BE2C (cell line): ENCODE results near the gene NDUFA3. TPM values are rescaled to one million over a fixed set of nuclear protein-coding genes. Genes with fewer than 3 reads are reported as not detected.

ENCODE experiments used
- DNase-seq: peaks from one replicate; pipeline ENCODE4 v3.0.0-alpha.2; 2020
- H3K27me3 ChIP-seq: fragments of 250-450 bp; sonication (Bioruptor Pico); 2 replicates; pipeline ENCODE4 v1.5.1; 2020; ENCODE audit warnings: mild to moderate bottlenecking
- H3K36me3 ChIP-seq: fragments of 250-450 bp; sonication (Bioruptor Pico); 2 replicates; pipeline ENCODE4 v1.5.1; 2020; ENCODE audit warnings: mild to moderate bottlenecking
- H3K4me1 ChIP-seq: fragments of 250-450 bp; sonication (Bioruptor Pico); 2 replicates; pipeline ENCODE4 v1.5.1; 2020
- H3K4me3 ChIP-seq: 2 replicates; pipeline ENCODE4 v1.5.1; 2011; ENCODE audit warnings: low read depth, low read length
- H3K9me3 ChIP-seq: fragments of 250-450 bp; sonication (Bioruptor Pico); 2 replicates; pipeline ENCODE4 v1.5.1; 2020
- CTCF ChIP-seq: IDR thresholded peaks from 2 replicates; pipeline ENCODE4 v1.5.1; 2012; ENCODE audit warnings: mild to moderate bottlenecking, low read depth, low read length
- polyA plus RNA-seq: library from polyadenylated mRNA; unstranded; fragments of >200 nt; gene quantifications from one replicate; pipeline ENCODE4 v1.2.1, GENCODE V29; 2012; ENCODE audit warnings: low read depth, missing spikeins; ENCODE audit not compliant: insufficient read length, insufficient read depth

Gene NDUFA3
- 613 TPM for polyA plus RNA-seq

DNA sequence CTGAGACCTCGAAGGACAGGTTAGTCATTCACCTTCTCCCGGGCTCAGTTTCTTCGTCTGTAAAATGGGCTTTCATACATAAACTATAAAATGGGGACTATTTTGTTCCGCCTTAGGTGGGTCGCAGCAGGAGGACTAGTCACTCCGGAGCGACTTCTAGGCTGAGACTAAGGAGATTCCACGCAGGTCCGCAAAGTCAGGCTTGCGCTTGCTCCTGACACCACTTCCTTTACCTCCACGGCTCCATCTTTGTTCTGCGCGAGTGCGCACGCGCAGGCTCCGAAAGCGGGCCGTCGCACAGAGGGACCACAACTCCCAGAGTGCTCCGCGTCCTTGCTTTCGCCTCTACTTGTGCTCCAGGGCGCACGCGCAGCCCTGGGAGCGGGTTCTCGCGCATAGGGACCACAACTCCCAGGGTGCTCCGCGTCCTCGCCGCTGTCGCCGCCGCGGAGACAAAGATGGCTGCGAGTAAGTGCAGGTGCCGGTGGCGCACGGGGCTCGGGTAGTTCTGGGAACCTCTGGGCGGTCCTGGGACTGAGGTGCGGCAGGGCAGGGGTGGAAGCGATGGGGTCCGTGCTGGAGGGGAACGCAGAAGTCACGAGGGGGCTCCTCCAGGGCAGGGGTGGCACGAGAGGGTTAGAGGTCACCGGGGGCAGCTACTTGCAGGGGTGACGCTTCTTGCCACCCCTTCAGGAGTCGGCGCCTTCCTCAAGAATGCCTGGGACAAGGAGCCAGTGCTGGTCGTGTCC lies at the start of gene NDUFA3:
Gene NDUFA3 (plus strand): TSS at position 435 of the 749 bp plus-strand sequence. CDS start 24 bp downstream, at position 459.
- Histone ChIP-seq H3K36me3 (peaks cover 20% of the 10 kb centered on the region), H3K4me3 (peak within 1 kb of the TSS; percentile 95), H3K27me3 (no peaks in the 10 kb centered on the region), H3K4me1 (no peaks in the 10 kb centered on the region), H3K9me3 (no peaks in the 10 kb centered on the region)
- no peak for TF ChIP-seq CTCF
- DNase-seq: peak; percentile 98

GRCh38 chr19:54062643-54063042 lies 40.0 kb upstream of the NDUFA3 start:
- DNase-seq: no peak
- no peak overlapping the region for H3K4me3 ChIP-seq
- no peaks in the 10 kb centered on the region for H3K4me1 ChIP-seq
- H3K36me3 ChIP-seq: no peaks in the 10 kb centered on the region
- H3K9me3 ChIP-seq: no peaks in the 10 kb centered on the region
- H3K27me3 ChIP-seq: peaks cover 27% of the 10 kb centered on the region
- no peak for TF ChIP-seq CTCF

DNA sequence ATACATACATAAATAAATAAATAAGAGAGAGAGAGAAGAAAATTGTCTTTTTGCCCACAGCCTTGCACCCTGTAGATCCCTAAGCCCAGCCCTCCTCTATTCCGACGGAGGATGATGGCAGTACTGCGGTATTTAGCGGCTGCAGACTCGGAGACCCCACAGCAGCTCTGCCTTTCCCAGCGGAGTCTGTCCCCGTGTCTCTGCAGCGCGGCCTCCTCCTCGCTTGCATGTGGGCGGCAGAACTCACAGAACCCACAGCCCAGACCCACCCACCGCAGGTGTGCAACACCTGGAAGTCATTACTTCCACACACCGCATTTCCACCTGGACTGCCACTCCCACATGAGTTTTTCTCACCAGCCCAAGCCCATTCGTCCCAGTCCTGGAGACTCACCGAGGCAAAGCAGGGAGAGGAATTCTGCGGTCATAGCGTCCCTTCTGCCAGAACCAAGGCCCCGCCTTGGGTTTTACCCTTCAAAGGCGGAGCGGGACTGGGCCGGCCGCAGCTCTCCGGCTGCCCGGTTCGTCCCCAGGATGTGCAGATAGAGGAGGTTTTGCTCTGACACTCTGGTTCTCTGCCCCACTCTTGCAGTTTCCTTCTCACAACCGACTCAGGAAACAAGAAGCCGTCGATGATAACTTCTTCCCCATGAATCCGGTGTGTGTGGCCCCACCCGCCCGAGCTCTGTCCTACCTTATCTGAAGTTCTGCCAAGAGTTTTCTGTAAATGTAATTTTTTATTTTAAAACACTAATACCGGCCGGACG lies 39.1 kb upstream of the NDUFA3 start, which contains the start of gene VSTM1:
Gene VSTM1 (minus strand): TSS at position 548 of the 767 bp plus-strand sequence. CDS start 120 bp downstream, at position 428.
- Histone ChIP-seq H3K4me3 (no peak within 1 kb of the TSS), H3K9me3 (no peaks in the 10 kb centered on the region), H3K36me3 (no peaks in the 10 kb centered on the region), H3K4me1 (no peaks in the 10 kb centered on the region), H3K27me3 (peaks cover 27% of the 10 kb centered on the region)
- no peak for TF ChIP-seq CTCF
- DNase-seq: no peak

DNA sequence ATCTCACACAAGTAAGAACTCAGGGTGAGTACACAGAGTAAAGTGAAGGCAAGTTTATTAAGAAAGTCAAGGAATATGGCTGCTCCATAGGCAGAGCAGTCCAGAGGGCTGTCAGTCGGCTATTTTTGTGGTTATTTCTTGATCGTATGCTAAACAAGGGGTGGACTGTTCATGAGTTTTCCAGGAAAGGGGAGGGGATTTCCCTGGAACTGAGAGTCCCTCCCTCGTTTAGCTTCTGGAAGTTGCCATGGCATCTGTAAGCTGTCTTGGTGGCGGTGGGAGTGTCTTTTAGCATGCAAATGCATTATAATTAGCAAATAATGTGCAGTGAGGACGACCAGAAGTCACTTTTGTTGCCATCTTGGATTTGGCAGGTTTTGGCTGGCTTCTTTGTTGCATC lies 33.2 kb upstream of the NDUFA3 start:
- no peak for TF ChIP-seq CTCF
- H3K4me3 ChIP-seq: no peak overlapping the region
- H3K27me3 ChIP-seq: peaks cover 12% of the 10 kb centered on the region
- no peaks in the 10 kb centered on the region for H3K9me3 ChIP-seq
- no peaks in the 10 kb centered on the region for H3K36me3 ChIP-seq
- DNase-seq: no peak
- no peaks in the 10 kb centered on the region for H3K4me1 ChIP-seq

- no peak for DNase-seq
- H3K9me3 ChIP-seq: no peaks in the 10 kb centered on the region
- no peaks in the 10 kb centered on the region; the same call in 1 of the 2 replicates for H3K27me3 ChIP-seq
- no peak overlapping the region for H3K4me3 ChIP-seq
- no peak for TF ChIP-seq CTCF
- no peaks in the 10 kb centered on the region for H3K36me3 ChIP-seq
- no peaks in the 10 kb centered on the region for H3K4me1 ChIP-seq
These were observed 28.8 kb upstream of the NDUFA3 start for GRCh38 chr19:54073829-54074228.
